HepG2 (cell line): ENCODE results near the gene MGLL. TPM values are rescaled to one million over a fixed set of nuclear protein-coding genes. Genes with fewer than 3 reads are reported as not detected.

Experiments
- ATAC-seq: fragments of 200-7000 bp; cut with Tn5 transposase; 3 replicates; pipeline ENCODE4 v1.9.1; 2020; ENCODE audit warnings: mild to moderate bottlenecking, moderate library complexity
- BruUV-seq: library from RNA; stranded (reverse); fragments of 400-500 nt; replicated peaks from 2 replicates; lab custom pipeline; 2021; lab: Mats Ljungman, UMichigan
- CTCF ChIA-PET: fragments of 300-600 bp; formaldehyde crosslinking; extraction: SDS; loops from one replicate; lab custom pipeline; 2021; ENCODE audit warnings: low total read pairs, inconsistent platforms, low intra/inter-chr PET ratio; lab: Yijun Ruan, JAX
- POLR2A ChIA-PET: fragments of 350-600 bp; sonication (Branson Sonifier 250); formaldehyde crosslinking; loops from one replicate; lab custom pipeline; 2020; ENCODE audit warnings: antibody characterized with exemption, inconsistent platforms; lab: Yijun Ruan, JAX
- DNase-seq: peaks from one replicate; pipeline ENCODE4 v3.0.0-alpha.2; 2015; ENCODE audit warnings: low spot score
- FAIRE-seq: peaks from 3 replicates; lab custom pipeline; 2011; peaks lifted over from hg19 to GRCh38; lab: Jason Lieb, UNC
- H2AFZ ChIP-seq: one replicate; pipeline ENCODE4 v1.6.1; 2011; ENCODE audit warnings: low read length, inconsistent platforms
- H3K27ac ChIP-seq: fragments of 300-600 bp; 3 replicates; pipeline ENCODE4 v1.8.0; 2011; ENCODE audit warnings: mixed run types, mild to moderate bottlenecking, mixed read lengths, low read length, inconsistent platforms; ENCODE audit not compliant: insufficient read depth; ENCODE audit errors: extremely low read length
- H3K27me3 ChIP-seq, 2 experiments: fragments of 200-600 bp in 1 of 2; 2 replicates in 1 of 2; 3 replicates in 1 of 2; pipeline versions ENCODE4 v1.6.0 to v1.8.0; 2011; ENCODE audit warnings: low read length in 2 of 2, mild to moderate bottlenecking in 2 of 2, moderate library complexity in 2 of 2, inconsistent platforms in 1 of 2; ENCODE audit not compliant: insufficient read depth in 2 of 2, control insufficient read depth in 1 of 2
- H3K36me3 ChIP-seq, 2 experiments: fragments of 200-600 bp in 1 of 2; replicated peaks in 1 of 2; 2 replicates in 1 of 2; 3 replicates in 1 of 2; pipeline versions ENCODE4 v1.5.1 to v1.8.0; 2011; ENCODE audit warnings: low read length in 2 of 2, inconsistent platforms in 1 of 2; ENCODE audit not compliant: insufficient read depth in 2 of 2, control insufficient read depth in 1 of 2
- H3K4me1 ChIP-seq: 2 replicates; pipeline ENCODE4 v1.5.1; 2012; ENCODE audit warnings: low read length, inconsistent platforms; ENCODE audit not compliant: insufficient read depth
- H3K4me2 ChIP-seq: 2 replicates; pipeline ENCODE4 v1.6.0; 2011; ENCODE audit warnings: low read depth, low read length, inconsistent platforms
- H3K4me3 ChIP-seq, 3 experiments: fragments of 200-600 bp in 1 of 3; sonication (generic), shearing (Covaris generic) in 1 of 3; replicated peaks in 1 of 3; 2 replicates each; pipeline ENCODE4 v1.5.1; 2011 to 2016; ENCODE audit warnings: low read length in 3 of 3, inconsistent platforms in 2 of 3, low read depth in 2 of 3, mild to moderate bottlenecking in 2 of 3, control low read depth in 1 of 3, mixed read lengths in 1 of 3; ENCODE audit not compliant: insufficient read depth in 1 of 3
- H3K79me2 ChIP-seq: one replicate; pipeline ENCODE4 v1.6.1; 2011; ENCODE audit warnings: low read length, inconsistent platforms; ENCODE audit not compliant: insufficient read depth
- H3K9ac ChIP-seq: 2 replicates; pipeline ENCODE4 v1.6.0; 2011; ENCODE audit warnings: mild to moderate bottlenecking, low read depth, low read length, inconsistent platforms; ENCODE audit not compliant: insufficient read depth
- H3K9me3 ChIP-seq: 2 replicates; pipeline ENCODE4 v1.5.1; 2012; ENCODE audit warnings: mild to moderate bottlenecking, low read length
- H4K20me1 ChIP-seq: 2 replicates; pipeline ENCODE4 v1.6.0; 2011; ENCODE audit warnings: inconsistent platforms, mild to moderate bottlenecking, low read length, moderate library complexity; ENCODE audit not compliant: insufficient read depth
- CAMTA2 ChIP-seq: sonication (generic); formaldehyde crosslinking; IDR thresholded peaks from 2 replicates; pipeline ENCODE4 v1.4.0; 2020; ENCODE audit warnings: mild to moderate bottlenecking, missing genetic modification reagents, borderline replicate concordance
- HNRNPH1 ChIP-seq: fragments of 200-400 bp; formaldehyde crosslinking; optimal IDR thresholded peaks from 2 replicates; pipeline ENCODE3; 2017; ENCODE audit warnings: mild to moderate bottlenecking, low read depth, low read length
- PAX8 ChIP-seq: sonication (generic); formaldehyde crosslinking; IDR thresholded peaks from 2 replicates; pipeline ENCODE4 v1.8.0; 2022; ENCODE audit warnings: mild to moderate bottlenecking, missing genetic modification reagents, borderline replicate concordance
- ZFP41 ChIP-seq: sonication (generic); formaldehyde crosslinking; IDR thresholded peaks from 2 replicates; pipeline ENCODE4 v1.4.0; 2020; ENCODE audit warnings: mild to moderate bottlenecking, missing genetic modification reagents, borderline replicate concordance
- ZNF550 ChIP-seq: sonication (generic); formaldehyde crosslinking; IDR thresholded peaks from 2 replicates; pipeline ENCODE4 v1.4.0; 2020; ENCODE audit warnings: mild to moderate bottlenecking, missing genetic modification reagents, borderline replicate concordance
- ZNF629 ChIP-seq: sonication (generic); formaldehyde crosslinking; conservative IDR thresholded peaks from 2 replicates; pipeline ENCODE4 v1.5.0; 2020; ENCODE audit warnings: missing genetic modification reagents
- ZNF83 ChIP-seq: sonication (generic); formaldehyde crosslinking; IDR thresholded peaks from 2 replicates; pipeline ENCODE4 v1.4.0; 2020; ENCODE audit warnings: missing genetic modification reagents, mild to moderate bottlenecking, borderline replicate concordance
- WGBS: methylation state at CpG from one replicate; pipeline ENCODE4 v1.1.6; 2017; ENCODE audit warnings: low lambda C conversion rate; 5-methylcytosine and 5-hydroxymethylcytosine counted together
- in situ Hi-C: cut with HindIII; loops from 2 replicates; pipeline ENCODE4 v1.10.0; 2017; ENCODE audit warnings: low pct_unique_long_range_greater_than_20kb; ENCODE audit not compliant: extremely low pct_ligation_motif_present
- intact Hi-C: fragments of 100-400 bp; cut with micrococcal nuclease; formaldehyde crosslinking; loops from one replicate; pipeline ENCODE4 v1.10.0; 2022; ENCODE audit not compliant: unreplicated experiment
- polyA plus RNA-seq, 8 experiments: library from polyadenylated mRNA; depleted of rRNA in 3 of 8; stranded (reverse) in 7 of 8; unstranded in 1 of 8; fragments of >200 nt; fragmentation: Illumina TruSeq in 4 of 8; extraction: Trizol in 4 of 8; gene quantifications; 2 replicates each; pipeline versions ENCODE4 v1.2.1 to v1.2.3, GENCODE V29; 2011 to 2016; ENCODE audit warnings: low read depth in 4 of 8, missing spikeins in 1 of 8, mixed read lengths in 1 of 8; ENCODE audit not compliant: insufficient read depth in 1 of 8
- total RNA-seq, 5 experiments: library from RNA; depleted of rRNA; stranded (reverse); fragments of >200 nt; fragmentation: Illumina TruSeq; extraction: Trizol; gene quantifications; 2 replicates each; pipeline ENCODE4 v1.2.3, GENCODE V29; 2016; ENCODE audit warnings: low read depth in 1 of 5
- TF ChIP-seq, protein P1 (sequence below): IDR thresholded peaks from 2 replicates; pipeline ENCODE4 v1.6.1; 2012; ENCODE audit warnings: low read length, improper control_type of control experiment

The MGLL gene
- total and polyA plus RNA-seq, 2 of the 13 experiments (the other 11 are each of a cell fraction or from before 2014, with no cell fraction given) = not detected

GRCh38 chr3:127710155-127710941, 112.0 kb downstream of the MGLL start (continued):
- no peak for TF ChIP-seq ZNF550 (CRISPR knock-in tag)
- TF ChIP-seq CAMTA2 (CRISPR knock-in tag) = no peak

DNA sequence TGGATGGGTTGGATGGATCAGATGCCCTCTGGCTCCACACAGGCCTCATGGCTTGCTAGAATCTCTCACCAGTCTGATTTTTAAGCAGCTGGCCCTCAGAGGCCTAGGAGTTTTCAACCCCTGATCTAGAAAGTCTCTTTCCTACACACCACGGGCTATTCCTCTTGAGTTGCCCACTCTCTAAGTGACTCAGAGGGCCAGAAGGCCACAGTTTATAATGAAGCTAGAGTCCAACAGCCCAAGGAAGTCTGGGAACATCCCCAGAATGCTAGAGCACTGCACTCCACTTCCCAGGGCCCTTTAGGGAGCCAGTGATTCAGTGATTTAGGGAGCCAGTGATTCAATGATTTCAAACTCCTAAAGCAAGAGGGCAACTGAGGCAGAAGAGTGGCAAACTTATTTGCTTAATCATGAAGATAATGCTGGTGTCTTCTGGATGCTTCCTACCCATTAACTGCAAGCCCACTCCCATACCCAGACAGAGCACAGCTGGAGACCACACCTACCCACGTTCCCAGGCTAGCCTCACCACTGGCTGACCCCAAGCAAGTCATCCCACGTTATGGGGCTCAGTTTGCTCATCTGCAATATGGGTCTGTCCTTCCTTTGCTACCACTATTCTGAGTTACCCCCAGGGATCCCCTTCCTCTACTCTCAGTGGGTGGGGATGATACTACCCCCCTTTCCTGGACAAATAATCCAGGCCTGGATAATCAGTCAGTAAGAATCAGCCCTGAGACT, 112.8 kb downstream of the MGLL start:
- H3K4me2 ChIP-seq = no peak overlapping the region
- intact Hi-C loops (no loop called here), in situ Hi-C loops (no loop called here)
- DNase-seq = no peak
- no peaks in the 10 kb centered on the region for H4K20me1 ChIP-seq
- BruUV-seq = no TSS peak
- no peak for FAIRE-seq
- no peaks in the 10 kb centered on the region for H3K36me3 ChIP-seq
- H2AFZ ChIP-seq = no peak overlapping the region
- no peaks in the 10 kb centered on the region for H3K79me2 ChIP-seq
- H3K4me1 ChIP-seq = no peaks in the 10 kb centered on the region
- POLR2A ChIA-PET = no interaction called here
- TF ChIP-seq ZFP41 (CRISPR knock-in tag) = no peak
- peak; percentile 38; the same call in 1 of the 2 replicates for TF ChIP-seq ZNF629
- TF ChIP-seq, all 625 proteins: peak for 1
- CTCF ChIA-PET = no interaction called here
- Histone ChIP-seq H3K9ac (no peak overlapping the region), H3K4me3 (no peak overlapping the region), H3K27me3 (peaks cover 4 to 49% of the 10 kb centered on the region in 2 experiments), H3K9me3 (no peaks in the 10 kb centered on the region), H3K27ac (no peak overlapping the region)
- no peak for ATAC-seq
- 0% methylated on average over 3 of the region's 3 CpGs for WGBS

- CTCF ChIA-PET = no interaction called here
- no peaks in the 10 kb centered on the region for H3K9me3 ChIP-seq
- no peak overlapping the region for H3K9ac ChIP-seq
- TF ChIP-seq ZNF83 (CRISPR knock-in tag) (no peak), PAX8 (CRISPR knock-in tag) (no peak), ZNF629 (peak; percentile 73), HNRNPH1 (no peak)
- TF ChIP-seq, protein P1, sequence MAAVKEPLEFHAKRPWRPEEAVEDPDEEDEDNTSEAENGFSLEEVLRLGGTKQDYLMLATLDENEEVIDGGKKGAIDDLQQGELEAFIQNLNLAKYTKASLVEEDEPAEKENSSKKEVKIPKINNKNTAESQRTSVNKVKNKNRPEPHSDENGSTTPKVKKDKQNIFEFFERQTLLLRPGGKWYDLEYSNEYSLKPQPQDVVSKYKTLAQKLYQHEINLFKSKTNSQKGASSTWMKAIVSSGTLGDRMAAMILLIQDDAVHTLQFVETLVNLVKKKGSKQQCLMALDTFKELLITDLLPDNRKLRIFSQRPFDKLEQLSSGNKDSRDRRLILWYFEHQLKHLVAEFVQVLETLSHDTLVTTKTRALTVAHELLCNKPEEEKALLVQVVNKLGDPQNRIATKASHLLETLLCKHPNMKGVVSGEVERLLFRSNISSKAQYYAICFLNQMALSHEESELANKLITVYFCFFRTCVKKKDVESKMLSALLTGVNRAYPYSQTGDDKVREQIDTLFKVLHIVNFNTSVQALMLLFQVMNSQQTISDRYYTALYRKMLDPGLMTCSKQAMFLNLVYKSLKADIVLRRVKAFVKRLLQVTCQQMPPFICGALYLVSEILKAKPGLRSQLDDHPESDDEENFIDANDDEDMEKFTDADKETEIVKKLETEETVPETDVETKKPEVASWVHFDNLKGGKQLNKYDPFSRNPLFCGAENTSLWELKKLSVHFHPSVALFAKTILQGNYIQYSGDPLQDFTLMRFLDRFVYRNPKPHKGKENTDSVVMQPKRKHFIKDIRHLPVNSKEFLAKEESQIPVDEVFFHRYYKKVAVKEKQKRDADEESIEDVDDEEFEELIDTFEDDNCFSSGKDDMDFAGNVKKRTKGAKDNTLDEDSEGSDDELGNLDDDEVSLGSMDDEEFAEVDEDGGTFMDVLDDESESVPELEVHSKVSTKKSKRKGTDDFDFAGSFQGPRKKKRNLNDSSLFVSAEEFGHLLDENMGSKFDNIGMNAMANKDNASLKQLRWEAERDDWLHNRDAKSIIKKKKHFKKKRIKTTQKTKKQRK = no peak
- ATAC-seq = no peak
- intact Hi-C loops = no loop called here
- H4K20me1 ChIP-seq = no peaks in the 10 kb centered on the region
- H3K4me2 ChIP-seq = no peak overlapping the region
- H3K79me2 ChIP-seq = no peaks in the 10 kb centered on the region
- no peaks in the 10 kb centered on the region for H3K4me1 ChIP-seq
- no peak for DNase-seq
- in situ Hi-C loops = no loop called here
- BruUV-seq = no TSS peak
- no peak overlapping the region for H2AFZ ChIP-seq
- no peak overlapping the region for H3K4me3 ChIP-seq
- POLR2A ChIA-PET = no interaction called here
- H3K27me3 ChIP-seq = peaks cover 2 to 43% of the 10 kb centered on the region in 2 experiments
- no peak for FAIRE-seq
- H3K27ac ChIP-seq = no peak overlapping the region
- WGBS = 0% methylated on average over 2 of the region's 2 CpGs
- H3K36me3 ChIP-seq = no peaks in the 10 kb centered on the region
Measured at GRCh38 chr3:127708837-127709236, 113.5 kb downstream of the MGLL start.
